Tibial nerve (tissue), 4 donors: Measurements from ENCODE around the gene SBK3. TPM values are rescaled to one million over a fixed set of nuclear protein-coding genes. Genes with fewer than 3 reads are reported as not detected.

Experiments
- DNase-seq, 2 donors: peaks; one replicate each; pipeline ENCODE4 v3.0.0-alpha.2; 2019; ENCODE audit warnings: low spot score in 2 of 2
- H3K27ac ChIP-seq, 4 donors: fragments of 200-600 bp; sonication (generic) in 3 of 4; one replicate each; pipeline ENCODE4 v1.5.1; 2017 to 2019; ENCODE audit warnings: mild to moderate bottlenecking in 1 of 4
- H3K27me3 ChIP-seq, 2 donors: fragments of 200-600 bp; sonication (generic) in 1 of 2; one replicate each; pipeline versions ENCODE4 v1.5.1 to v1.6.0; 2017 to 2019
- H3K36me3 ChIP-seq, 3 donors: fragments of 200-600 bp; sonication (generic); one replicate each; pipeline ENCODE4 v1.5.1; 2018 to 2019
- H3K4me1 ChIP-seq, 4 donors: fragments of 200-600 bp; sonication (generic) in 3 of 4; one replicate each; pipeline ENCODE4 v1.5.1; 2017 to 2019
- H3K4me3 ChIP-seq, 4 donors: fragments of 200-600 bp; sonication (generic) in 3 of 4; one replicate each; pipeline ENCODE4 v1.5.1; 2017 to 2019; ENCODE audit warnings: mild to moderate bottlenecking in 1 of 4, moderate library complexity in 1 of 4
- H3K9me3 ChIP-seq, 4 donors: fragments of 200-600 bp; sonication (generic) in 3 of 4; one replicate each; pipeline ENCODE4 v1.5.1; 2017 to 2019
- EP300 ChIP-seq, 2 donors: sonication (generic); formaldehyde crosslinking; IDR thresholded peaks; one replicate each; pipeline ENCODE4 v1.6.1; 2017; ENCODE audit warnings: antibody characterized with exemption in 2 of 2, mild to moderate bottlenecking in 1 of 2
- POLR2A ChIP-seq, 2 donors: fragments of 450-650 bp; IDR thresholded peaks; one replicate each; pipeline ENCODE4 v1.6.1; 2017; ENCODE audit warnings: antibody characterized with exemption in 2 of 2, mild to moderate bottlenecking in 2 of 2, moderate library complexity in 2 of 2
- WGBS, 2 donors: methylation state at CpG; one replicate each; pipeline ENCODE4 v1.1.5; 2018; 5-methylcytosine and 5-hydroxymethylcytosine counted together
- total RNA-seq, 4 donors: library from RNA; depleted of rRNA; stranded (reverse); fragments of >200 nt; gene quantifications; one replicate each; pipeline ENCODE4 v1.1.0, GENCODE V29; 2016
- TF ChIP-seq, protein P1 (sequence below), 5 experiments: fragments of 200-600 bp in 3 of 5; fragments of 450-650 bp in 2 of 5; sonication (generic) in 3 of 5; IDR thresholded peaks; one replicate each; pipeline ENCODE4 v1.5.1; 2016 to 2019; ENCODE audit warnings: antibody characterized with exemption in 5 of 5, mild to moderate bottlenecking in 3 of 5, moderate library complexity in 2 of 5

SBK3 gene
- total RNA-seq, 4 donors from 2014 or later, result 0.59 TPM; not detected in 3

DNA sequence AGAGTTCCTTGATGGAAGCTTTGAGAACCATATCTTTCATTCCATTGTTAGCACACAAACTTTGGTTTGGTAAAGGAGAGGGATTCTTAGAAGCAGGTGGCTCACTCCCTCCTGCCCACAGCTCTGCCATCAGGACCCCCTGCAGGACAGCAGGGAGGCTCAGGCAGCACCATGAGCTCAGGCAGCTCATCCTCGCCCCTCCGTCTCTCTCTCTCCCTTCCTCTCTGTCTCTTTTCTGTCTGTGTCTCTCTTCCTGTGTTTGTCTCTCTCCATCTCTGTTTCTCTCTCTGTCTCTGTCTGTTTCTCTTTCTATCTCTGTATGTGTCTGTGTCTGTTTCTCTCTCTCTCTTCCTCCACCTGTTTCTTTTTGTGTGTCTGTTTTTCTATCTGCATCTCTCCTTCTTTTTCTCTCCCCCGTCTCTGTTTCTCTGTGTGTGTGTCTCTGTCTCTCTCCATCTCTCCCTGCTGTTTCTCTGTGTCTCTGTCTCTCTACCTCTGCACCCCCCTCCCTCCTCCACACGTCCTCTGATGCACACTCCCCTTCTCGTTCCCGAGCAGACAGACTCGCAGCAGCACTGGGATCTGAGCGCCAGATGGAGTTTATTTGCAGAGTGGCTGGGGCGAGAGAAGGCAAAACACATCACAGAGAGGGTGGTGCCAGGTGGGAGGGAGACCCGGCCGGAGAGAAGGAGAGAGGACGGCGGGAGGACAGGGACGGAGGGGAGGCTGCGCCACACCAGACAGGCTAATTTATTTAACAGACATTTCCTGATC, 17.1 kb downstream of the SBK3 start:
- TF ChIP-seq, protein P1, sequence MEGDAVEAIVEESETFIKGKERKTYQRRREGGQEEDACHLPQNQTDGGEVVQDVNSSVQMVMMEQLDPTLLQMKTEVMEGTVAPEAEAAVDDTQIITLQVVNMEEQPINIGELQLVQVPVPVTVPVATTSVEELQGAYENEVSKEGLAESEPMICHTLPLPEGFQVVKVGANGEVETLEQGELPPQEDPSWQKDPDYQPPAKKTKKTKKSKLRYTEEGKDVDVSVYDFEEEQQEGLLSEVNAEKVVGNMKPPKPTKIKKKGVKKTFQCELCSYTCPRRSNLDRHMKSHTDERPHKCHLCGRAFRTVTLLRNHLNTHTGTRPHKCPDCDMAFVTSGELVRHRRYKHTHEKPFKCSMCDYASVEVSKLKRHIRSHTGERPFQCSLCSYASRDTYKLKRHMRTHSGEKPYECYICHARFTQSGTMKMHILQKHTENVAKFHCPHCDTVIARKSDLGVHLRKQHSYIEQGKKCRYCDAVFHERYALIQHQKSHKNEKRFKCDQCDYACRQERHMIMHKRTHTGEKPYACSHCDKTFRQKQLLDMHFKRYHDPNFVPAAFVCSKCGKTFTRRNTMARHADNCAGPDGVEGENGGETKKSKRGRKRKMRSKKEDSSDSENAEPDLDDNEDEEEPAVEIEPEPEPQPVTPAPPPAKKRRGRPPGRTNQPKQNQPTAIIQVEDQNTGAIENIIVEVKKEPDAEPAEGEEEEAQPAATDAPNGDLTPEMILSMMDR (IDR thresholded peaks at IDR 0.05), result no peak
- Histone ChIP-seq H3K4me1 (peaks cover 0 to 9% (median 0%) of the 10 kb centered on the region in 4 donors), H3K4me3 (no peak overlapping the region), H3K27ac (no peak overlapping the region), H3K27me3 (peaks cover 0 to 48% of the 10 kb centered on the region in 2 donors), H3K36me3 (no peaks in the 10 kb centered on the region), H3K9me3 (no peaks in the 10 kb centered on the region)
- WGBS, 2 donors, result 24 to 29% methylated on average over 15 of the region's 15 CpGs
- no peak for DNase-seq

DNA sequence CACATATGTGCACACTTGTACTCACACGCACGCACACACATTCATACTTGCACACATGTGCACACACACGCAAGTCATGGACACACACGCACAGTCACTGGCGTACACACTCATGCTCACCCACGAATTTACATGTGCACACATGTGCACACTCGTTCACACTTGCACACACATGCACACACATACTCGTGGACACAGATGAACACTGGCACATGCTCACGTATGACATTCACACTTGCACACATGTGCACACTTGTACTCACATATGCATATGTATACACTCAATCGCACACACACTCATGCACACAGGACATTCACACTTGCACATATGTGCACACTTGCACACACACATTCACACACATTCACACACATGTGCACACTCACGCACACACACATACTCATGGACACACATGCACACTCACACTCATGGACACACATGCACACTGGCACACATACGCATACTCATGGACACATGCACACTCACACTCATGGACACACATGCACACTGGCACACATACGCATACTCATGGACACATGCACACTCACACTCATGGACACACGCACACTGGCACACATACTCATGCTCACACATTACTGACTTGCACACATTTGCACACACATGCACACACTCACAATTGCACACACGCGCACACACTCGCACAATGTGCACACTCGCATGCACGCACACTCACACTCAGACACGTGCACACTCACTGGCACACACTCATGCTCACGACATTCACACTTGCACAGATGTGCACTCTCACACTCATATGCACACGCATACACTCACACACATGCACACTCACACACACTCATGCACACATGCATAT, 17.9 kb downstream of the SBK3 start:
- H3K36me3 ChIP-seq, result no peaks in the 10 kb centered on the region
- H3K27me3 ChIP-seq, result peaks cover 0 to 48% of the 10 kb centered on the region in 2 donors
- 81 to 83% methylated on average over 22 of the region's 22 CpGs for WGBS, 2 donors
- H3K27ac ChIP-seq, result no peak overlapping the region
- TF ChIP-seq, protein P1 (IDR thresholded peaks at IDR 0.05), result no peak
- TF ChIP-seq POLR2A (IDR thresholded peaks at IDR 0.05) (no peak), EP300 (IDR thresholded peaks at IDR 0.05) (no peak)
- DNase-seq, result no peak
- no peak overlapping the region for H3K4me3 ChIP-seq
- peaks cover 0 to 9% (median 0%) of the 10 kb centered on the region in 4 donors for H3K4me1 ChIP-seq
- H3K9me3 ChIP-seq, result no peaks in the 10 kb centered on the region

DNA sequence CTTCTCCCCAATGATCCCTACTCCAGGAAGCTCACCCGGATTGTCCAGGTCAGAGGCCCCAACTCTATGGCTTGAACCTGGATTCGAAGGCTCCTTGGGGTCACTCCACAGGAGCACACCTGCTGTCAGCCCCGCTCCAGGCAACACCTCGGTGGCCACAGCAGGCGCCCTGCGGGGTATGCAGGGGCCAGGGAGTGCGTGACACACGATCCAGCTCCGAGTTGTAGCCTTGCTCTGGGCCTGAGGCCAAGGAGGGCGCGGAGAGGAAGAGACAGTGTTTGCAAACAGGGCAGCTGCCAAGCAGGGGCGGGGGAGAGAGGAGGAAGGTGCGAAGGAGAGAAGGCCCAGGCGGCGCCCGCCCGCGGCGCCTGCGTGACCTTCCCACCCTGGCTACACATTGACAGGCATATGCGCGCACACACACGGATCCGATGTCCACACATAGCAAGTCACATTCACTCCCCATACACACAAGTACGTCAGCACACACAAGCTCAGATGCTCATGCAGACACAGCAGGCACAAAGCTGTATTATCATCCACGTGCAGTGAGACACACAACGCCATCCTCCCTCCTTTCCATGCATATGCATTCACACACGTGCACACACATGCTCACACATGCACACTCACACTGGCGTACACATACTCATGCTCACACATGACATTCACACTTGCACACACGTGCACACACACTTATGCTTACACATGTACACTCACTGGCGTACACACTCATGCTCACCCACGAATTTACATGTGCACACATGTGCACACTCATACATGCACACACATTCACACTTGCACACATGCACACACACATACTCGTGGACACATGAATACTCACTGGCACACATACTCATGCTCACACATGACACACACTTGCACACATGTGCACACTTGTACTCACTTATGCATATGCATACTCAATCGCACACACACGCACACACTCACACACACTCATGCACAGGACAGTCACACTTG, 18.8 kb downstream of the SBK3 start:
- H3K27me3 ChIP-seq, result peaks cover 0 to 48% of the 10 kb centered on the region in 2 donors
- WGBS, 2 donors, result 24 to 31% methylated on average over 32 to 34 of the region's 35 CpGs
- TF ChIP-seq, protein P1 (IDR thresholded peaks at IDR 0.05), result no peak
- TF ChIP-seq EP300 (IDR thresholded peaks at IDR 0.05), result no peak
- no peak for TF ChIP-seq POLR2A (IDR thresholded peaks at IDR 0.05)
- H3K4me3 ChIP-seq, result no peak overlapping the region
- H3K36me3 ChIP-seq, result no peaks in the 10 kb centered on the region
- H3K27ac ChIP-seq, result no peak overlapping the region
- no peak for DNase-seq
- H3K9me3 ChIP-seq, result no peaks in the 10 kb centered on the region
- H3K4me1 ChIP-seq, result peaks cover 0 to 12% (median 0%) of the 10 kb centered on the region in 4 donors

DNA sequence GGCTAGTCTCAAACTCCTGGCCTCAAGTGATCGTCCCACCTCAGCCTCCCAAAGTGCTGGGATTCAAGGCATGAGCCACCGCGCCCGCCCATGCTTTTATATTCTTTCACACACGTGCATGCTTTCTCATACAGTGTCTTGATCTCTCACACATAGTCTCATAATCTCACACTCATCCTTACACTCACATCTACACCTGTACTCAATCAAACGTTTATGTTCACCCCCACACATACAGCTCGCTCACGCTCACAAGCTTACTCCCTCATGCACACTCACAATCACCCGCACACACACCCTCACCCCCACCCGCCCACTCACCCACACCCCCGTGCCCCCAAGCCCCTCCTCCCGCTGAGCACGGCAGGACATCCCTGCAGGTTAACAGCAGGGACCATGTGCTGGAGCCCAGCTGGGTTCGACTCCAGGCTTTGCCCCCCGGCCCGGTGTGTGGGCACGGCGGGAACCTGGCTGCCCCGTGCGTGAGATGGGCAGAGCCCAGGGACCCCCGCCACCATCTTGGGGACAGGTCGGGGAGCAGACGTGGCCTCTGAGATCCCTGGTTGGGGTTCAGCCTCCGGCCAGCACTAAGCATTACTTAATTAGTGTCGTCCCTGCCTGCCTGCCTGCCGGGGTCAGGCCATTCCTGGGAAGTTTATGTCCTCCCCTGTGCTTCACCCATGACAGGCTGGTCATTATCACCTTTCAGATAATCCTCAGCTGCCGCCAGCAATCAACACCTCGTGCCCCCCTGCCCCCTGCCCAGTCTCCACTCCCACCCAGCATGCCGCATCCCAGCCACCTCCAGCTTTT, 19.8 kb downstream of the SBK3 start:
- Histone ChIP-seq H3K4me1 (peaks cover 0 to 18% (median 0%) of the 10 kb centered on the region in 4 donors), H3K27ac (no peak overlapping the region), H3K9me3 (no peaks in the 10 kb centered on the region), H3K36me3 (no peaks in the 10 kb centered on the region), H3K4me3 (no peak overlapping the region), H3K27me3 (peaks cover 0 to 41% of the 10 kb centered on the region in 2 donors)
- DNase-seq, result no peak
- TF ChIP-seq, protein P1 (IDR thresholded peaks at IDR 0.05), result no peak
- TF ChIP-seq POLR2A (IDR thresholded peaks at IDR 0.05) (no peak), EP300 (IDR thresholded peaks at IDR 0.05) (no peak)
- 29 to 50% methylated on average over 24 to 27 of the region's 29 CpGs for WGBS, 2 donors
